Stimulated activated CD4-positive, alpha-beta T cell treated with anti-CD3 and anti-CD28 coated beads, Interleukin-4, amount 100 ng/mL, for 48 hours (primary cell): ENCODE measurements around the gene ECSCR.
A peak's percentile ranks its signal among the peaks of the same experiment; 100 is the strongest.

Experiments
- DNase-seq, 2 donors: peaks; one replicate each; pipeline ENCODE4 v3.0.0-alpha.2; 2020; ENCODE audit warnings: low read depth in 2 of 2

The ECSCR gene

DNA sequence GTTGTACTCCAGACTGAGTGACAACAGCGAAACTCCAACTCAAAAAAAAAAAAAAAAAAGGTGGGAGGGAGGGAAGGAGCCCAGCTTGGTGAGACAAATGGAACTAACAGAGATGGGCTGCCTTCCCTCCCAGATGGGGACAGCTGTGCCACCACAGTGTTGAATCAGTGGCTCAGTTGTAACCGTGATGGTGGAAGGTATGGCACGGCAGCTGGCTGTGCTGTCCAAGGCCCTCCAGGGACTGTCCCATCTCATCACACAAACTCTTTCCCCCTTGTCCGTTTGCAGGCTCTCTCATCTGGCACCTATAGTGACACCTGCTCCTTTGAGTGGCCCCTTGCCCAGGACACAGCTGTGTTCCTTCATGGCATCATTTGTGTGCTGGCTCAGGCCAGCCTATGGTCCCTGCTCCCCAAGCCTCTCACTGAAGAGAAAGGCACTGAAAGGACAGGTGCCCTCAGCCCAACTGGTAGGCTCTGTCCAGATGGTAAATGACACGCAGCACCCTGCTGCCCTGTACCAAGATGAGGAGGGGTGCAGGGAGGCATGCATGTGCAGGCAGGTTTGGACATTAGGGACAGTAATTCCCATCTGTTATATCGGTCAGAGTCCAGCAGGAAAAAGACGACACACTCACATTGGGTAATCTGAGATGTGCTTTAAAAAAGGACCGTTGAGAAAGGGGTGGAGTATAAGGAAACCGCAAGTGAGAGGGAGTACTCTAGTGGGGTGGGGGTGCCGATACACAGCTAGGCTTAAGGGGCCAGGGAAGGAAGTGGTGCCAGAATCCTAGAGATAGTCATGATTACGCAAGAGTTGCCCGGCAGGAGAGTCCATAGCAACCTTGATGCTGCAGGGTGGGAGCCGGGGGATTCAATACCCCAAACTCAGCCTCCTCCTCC is 12.6 kb upstream of the ECSCR start:
- DNase-seq: no peak

DNA sequence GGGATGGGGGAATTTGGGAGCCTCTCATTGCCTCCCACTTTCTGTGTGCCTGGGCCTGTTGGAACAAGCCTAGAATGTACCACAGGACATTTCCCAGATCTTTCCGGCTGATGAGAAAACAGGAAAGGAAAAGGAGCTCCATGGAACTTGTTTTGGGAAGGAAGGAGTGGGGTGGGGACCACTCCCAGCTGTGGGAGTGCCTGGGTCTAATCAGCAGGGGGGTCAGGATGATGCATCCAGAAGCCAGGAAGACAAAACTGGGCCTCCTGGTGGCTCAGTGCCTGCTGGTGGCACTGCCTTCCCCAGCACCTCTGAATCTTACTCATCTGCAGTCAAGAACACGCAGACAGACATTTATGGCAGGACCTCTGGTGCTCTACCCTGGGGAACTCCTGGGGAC is 11.0 kb upstream of the ECSCR start:
- DNase-seq: no peak

DNA sequence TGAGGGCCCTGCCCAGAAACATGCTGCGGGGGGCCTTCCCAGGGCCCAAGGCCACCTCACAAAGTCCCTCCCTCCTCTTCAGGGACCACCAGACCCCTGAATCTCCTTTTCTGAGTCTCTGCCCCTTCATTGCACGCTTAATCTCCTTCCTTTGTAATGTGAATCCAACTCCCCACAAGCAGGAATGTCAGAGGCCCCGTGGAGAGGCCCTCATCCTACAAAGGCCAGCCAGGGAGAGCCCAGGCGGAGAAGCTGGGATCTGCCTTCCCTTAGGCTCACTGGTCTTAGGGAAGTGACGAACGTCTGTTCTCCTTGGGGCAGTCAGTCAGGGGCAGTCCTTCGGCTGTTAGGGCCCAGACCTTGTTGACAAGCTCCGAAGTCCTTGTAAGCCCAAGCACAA is 10.6 kb upstream of the ECSCR start:
- DNase-seq: no peak

DNA sequence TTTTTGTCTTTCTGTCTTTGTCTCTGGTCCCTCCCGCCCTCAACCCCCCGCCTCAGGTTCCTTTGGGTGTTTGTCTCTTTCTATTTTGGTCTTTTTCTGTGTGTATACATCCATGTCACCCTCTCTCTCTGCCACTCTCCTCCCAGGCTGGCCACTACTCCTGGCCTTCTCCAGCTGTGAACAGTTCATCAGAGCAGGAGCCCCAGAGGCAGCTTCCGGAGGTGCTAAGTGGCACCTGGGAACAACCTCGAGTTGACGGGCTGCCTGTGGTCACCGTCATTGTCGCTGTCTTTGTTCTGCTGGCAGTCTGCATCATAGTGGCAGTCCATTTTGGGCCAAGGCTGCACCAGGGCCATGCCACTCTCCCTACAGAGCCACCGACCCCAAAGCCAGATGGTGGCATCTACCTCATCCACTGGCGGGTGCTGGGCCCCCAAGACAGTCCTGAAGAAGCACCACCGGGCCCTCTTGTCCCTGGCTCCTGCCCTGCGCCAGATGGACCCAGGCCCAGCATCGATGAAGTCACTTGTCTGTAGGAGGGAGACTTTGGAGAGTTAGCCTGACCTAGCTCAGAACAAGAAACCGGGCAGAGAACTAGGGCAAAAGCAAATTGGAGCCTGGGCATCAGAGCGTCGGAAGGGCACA is 10.0 kb upstream of the ECSCR start:
- DNase-seq: no peak

DNA sequence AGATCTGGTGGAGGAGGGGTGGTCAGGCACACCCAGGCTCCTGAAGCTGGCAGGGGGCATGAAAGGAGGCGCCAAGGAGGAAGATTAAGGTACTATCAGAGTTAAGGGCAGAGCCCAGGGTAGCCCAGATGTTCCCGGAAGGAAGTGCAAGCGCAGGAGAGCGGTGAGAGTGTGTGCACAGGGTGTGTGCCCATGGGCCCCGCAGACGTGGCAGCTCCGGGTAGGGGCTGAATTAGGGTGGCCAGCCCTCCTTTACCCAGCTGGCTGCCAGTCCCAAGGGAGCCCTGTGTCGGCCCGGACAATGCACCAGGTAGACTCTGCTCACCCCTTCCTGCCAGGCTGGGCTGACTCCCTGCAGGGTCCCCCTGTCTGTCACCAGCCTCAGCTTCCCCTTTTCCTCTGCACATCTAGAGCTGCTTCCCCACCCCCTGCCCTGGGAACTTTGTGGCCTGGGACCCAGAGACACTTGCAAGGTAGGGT is 8.3 kb upstream of the ECSCR start, which contains the start of gene SMIM33:
SMIM33 (plus strand) TSS at position 184 of the 480 bp plus-strand sequence; CDS start at position 302, 118 bp downstream.
- DNase-seq: no peak

DNA sequence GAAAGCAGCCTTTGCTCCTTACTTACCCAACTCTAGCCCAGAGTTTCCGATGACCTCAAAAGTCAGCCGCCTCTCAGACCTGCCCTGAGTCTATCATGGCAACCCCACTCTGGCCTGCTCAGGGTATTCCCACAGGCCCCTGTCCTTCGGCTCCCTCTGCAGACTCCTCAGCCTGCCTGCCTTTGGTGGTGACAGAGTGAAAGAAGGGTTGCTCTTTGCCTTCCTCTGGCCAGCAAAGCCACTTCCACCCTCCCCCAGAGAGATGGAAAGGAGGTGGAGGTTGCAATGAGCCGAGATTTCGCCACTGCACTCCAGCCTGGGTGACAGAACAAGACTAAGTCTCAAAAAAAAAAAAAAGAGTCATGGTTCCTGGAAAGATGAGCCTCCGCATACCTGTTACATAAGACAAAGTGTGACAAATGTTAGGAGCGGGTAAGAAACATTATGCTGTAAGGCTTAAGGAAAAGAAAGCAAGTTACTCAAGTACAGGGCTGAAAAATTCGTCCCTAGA is 5.9 kb upstream of the ECSCR start:
- no peak for DNase-seq

DNA sequence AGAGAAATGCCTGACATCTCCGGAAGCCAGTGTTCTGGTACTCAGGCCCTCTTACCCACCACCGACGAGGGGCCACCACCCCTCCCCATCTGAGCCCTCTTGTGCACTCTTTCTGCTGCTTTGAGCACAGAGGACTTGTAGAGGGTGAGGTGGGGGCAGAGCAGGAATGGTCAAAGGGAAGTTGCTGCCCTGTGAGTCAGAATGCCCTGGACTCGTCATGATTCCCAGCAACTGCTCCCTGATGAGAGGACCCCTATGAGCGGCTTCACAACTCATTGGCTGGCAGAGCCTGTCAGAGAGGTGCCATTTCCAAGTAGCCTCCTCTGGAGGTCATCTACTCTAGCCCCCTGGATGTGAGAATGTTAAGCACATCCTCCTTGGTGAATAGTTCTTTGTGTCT is 845 bp downstream of the ECSCR start:
- DNase-seq: no peak

DNA sequence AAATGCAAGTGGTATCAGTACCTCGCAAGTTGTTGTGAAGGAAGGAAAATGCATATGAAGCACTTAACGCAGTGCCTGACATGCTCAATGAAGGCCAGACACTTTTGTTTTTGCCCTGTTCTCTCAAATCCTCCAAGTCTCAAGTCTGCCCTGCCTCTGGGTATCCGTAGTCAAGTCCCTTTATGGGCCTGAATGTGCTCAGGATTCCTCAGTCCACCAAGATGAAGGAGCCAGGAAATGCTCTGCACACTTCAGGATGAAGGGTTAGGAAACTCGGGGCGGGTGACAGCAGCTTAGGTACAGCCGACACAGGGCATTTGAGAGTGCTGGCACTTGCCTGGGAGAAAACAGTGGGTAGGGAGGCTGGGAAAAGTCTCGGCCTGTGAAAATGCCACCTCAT is 1.4 kb downstream of the ECSCR start:
- no peak for DNase-seq

DNA sequence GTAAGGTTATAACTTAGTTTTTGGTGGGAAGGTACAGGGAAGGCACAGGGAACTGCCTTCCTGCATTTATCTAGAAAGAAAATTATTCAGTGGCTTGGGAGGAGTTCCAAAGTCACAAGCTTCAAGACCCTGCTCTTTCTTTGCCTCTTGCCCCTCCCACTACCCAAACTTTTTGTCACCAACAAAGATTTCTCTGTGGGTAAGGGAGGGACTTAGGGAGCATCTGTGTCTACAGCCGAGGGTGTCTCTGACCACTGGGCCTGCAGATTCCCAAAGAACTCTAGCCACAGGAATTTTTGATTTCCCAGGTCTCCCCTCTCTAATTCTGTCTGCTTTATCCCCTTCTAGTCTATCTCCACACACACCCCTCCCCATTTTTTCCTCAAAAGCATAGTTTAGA is 2.1 kb downstream of the ECSCR start:
- DNase-seq: no peak

DNA sequence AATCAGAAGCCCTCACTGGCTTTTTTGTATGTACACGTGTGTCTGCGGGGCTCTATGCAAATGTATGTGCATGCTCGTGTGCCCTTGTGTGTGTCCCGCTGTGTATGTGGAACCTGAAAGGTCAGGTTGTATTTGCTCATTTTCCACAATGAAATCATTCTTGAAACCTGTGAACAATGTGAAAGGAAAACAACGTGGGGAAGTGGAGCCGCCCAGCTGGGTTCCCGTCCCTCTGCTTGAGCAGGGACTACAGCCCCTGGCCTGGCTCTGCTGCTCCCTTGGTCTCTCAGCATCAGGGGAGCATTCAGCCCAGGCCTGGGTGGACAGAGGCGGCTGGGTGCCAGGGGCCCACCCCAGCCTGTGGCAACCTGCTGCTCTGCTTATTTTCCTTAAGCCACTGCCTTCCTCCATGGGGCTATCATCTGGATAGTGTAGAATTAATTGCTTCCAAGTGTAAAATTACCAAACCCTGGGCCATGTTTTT is 3.0 kb downstream of the ECSCR start:
- DNase-seq: no peak

DNA sequence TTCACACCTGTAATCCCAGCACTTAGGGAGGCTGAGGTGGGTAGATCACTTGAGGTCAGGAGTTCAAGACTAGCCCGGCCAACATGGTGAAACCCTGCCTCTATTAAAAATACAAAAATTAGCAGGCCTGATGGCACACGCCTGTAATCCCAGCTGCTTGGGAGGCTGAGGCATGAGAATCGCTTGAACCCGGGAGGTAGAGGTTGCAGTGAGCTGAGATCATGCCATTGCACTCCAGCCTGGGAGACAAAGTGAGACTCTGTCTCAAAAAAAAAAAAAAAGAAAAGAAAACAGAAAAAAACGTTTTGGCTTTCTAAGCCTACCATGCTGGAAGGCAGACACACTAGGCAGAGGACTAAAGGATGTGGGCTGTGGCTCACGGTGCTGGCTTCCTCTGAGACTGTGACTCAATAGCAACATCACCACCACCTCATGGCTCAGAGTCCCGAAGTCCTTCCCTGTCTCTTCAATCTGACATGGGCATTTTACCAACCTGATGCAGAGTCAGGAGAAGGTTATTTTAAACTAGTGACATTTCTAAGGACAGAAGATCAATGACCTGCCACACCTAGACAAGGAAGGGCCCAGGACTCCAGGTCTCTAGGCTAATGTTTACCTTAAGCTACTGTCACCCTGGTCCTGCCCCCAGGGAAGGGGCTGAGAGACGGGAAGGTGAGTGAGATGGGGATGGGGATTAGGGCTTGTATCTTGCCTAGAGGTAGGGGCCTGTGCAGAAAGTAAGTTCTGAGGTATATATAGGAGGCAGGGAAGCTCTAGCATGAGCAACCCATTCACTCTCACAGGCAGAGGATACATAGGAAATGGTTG is 3.7 kb downstream of the ECSCR start:
- DNase-seq: peak; percentile 51 to 74

DNA sequence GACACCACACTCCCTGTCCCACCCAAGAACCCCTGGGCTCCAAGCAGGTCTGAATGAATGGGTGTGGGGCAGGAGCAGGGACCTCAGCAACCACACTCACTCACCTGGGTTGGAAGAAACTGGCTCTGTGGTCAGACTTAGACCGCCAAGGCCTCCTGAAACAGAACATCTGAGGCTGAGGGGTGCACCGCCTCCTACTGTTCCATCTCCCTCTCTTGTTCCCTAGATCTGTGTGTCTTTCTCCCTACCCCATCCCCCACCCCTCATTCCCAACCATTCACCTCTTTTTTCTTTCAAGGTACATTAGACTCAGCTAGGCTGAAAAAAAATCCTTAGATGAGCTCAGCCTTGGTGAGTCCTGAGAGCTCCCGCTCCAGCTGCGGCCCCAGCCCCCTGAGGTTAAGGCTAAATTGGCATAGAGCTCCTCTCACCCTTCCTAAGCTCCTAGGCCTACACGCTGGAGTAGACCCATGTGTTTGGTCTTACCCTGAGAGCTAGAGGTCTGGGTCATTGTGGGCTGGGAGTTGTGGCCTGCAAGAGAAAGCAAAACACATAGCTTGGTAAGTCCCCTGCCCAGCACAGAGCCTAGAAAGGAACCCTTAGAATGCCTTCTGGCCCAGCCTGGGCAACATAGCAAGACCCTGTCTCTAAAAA is 4.8 kb downstream of the ECSCR start:
- DNase-seq: no peak

DNA sequence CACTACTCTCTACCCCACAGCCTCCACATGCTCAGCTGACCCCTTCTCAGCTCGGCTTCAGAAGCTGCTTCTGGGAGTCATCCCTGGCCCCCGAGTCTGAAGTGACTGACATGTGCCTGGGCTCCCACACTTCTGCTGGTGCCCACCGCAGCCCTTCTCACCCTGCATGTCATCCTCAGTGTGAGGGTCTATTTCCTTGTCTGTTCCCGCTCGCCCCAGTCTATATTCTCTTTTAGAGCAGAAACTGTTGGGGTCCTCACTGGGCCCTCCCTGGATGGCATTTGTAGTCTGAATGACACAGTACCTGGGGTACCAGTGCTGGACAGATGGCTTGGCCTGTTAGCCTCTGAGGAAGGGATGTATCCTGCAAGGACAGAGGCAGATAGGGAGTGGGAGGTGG is 5.3 kb downstream of the ECSCR start:
- no peak for DNase-seq

DNA sequence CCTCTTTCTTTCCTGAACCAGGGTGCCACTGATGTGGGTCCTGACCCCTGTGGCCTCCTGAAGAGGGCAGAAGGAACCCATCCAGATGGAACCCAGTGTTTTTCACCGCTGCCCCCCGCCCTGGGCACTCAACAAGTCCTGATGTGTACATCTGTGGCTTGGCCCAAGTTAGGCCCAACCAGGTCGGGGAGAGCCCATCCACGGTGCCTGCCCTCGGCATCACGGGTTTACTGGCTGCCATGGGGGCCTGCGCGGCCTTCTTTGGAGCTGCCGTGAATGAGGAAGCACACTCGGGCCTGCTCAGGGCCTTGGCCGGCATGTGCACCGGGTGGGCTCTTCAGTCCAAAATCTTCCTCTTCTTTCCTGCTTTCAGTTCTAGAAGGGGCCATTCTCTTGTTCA is 5.8 kb downstream of the ECSCR start:
- no peak for DNase-seq

DNA sequence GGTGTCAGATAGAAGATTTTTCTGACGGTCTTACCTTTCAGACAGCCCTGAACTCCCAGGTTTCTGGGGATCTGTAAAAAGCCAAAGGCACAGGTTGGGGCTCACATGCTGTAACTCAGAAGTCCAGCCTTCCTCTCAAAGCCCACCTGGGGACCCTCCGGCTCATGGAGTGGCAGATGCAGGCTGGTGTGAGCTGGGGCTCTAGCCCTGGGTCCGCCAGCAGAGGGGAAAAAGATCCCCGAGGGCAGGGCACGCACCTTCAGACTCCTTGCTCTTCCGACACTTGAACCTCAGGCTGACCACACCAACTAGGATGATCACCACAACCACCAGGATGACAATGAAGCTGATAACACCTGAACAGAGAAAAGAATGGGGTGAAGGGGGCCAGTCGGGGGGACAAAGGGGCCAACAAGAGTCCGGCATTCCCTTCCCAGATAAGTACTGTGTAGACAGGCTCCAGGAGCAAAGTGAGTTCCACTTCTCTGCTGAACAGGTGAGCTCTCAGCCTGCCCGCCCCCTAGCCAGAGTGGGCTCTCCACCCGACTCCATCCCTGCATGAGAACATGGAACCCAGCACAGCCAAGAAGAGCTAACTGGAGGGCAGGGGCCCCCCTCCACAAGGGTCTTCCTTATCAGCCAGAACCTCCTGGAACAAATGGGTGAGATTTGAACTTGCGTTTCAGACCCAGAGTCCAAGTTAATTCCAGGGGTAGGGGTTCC is 7.8 kb downstream of the ECSCR start:
- no peak for DNase-seq

DNA sequence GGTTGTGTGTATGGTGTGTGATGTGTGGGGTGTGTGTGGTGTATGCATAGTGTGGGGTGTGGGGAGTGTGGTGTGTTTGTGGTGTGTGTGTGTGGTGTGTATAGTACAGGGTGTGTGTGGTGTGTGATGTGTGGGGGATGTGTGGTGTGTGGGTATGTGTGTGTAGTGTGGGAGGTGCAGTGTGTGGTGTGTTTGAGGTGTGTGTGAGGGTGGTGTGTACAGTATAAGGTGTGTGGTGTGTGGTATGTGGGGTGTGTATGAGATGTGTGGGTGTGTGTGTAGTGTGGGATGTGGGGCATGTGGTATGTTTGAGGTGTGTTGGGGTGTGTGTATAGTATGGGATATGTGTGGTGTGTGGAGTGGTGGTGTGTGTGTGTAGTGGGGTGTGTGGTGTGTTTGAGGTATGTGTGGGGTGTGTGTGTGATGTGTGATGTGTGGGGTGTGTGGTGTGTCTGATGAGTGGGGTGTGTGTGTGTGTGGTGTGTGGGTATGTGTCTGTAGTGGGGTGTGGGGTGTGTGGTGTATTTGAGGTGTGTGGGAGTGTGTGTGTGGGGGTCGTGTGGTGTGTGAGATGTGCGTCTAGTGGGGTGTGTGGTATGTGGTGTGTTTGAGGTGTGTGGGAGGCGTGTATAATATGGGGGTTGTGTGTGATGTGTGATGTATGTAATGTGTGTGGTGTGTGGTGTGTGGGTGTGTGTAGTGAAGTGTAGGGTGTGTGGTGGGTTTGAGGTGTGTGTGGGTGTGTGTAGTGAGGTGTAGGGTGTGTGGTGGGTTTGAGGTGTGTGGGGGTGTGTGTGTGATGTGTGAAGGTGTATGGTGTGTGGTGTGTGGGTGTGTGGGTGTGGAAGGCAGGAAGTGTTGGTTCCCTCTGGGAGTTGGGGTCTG is 8.6 kb downstream of the ECSCR start:
- DNase-seq: no peak

DNA sequence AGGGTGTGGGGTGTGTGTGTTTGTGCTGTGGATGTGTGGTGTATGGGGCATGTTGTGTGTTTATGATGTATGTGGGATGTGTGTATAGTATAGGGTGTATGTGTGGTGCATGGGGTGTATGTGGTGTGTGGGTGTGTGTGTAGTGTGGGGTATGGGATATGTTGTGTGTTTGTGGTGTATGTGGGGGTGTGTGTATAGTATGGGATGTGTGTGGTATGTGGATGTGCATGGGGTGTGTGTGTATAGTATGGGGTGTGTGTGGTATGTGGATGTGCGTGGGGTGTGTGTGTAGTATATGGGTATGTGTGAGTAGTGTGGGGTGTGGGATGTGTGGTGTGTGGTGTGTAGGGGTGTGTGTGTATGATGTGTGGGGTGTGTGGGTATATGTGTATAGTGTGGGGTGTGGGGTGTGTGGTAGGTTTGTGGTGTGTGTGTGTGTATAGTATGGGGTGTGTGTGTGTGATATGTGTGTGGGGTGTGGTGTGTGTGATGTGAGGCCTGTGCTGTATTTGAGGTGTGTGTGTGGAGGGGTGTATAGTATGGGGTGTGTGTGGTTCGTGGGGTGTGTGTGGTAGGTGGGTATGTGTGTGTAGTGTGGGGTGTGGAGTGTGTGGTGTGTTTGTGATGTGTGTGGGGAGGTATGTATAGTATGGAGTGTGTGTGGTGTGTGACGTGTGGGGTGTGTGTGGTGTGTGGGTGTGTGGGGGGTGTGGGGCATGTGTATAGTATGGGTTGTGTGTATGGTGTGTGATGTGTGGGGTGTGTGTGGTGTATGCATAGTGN is 10.5 kb downstream of the ECSCR start:
- DNase-seq: no peak

DNA sequence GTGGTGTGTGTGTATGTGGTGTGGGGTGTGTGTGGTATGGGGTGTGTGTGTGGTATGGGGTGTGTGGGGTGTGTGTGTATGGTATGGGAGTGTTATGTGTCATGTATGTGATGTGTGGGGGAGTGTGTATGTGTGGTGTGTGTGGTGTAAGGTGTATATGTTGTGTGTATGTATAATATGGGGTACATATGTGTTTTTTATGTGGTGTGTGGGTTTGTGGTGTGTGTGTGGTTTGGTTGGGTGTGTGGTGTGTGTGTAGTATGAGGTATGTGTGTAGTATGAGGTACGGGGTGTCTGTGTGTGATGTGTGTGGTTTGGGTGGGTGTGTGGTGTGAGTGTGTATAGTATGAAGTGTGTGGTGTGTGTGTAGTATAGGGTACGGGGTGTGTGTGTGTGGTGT is 11.4 kb downstream of the ECSCR start:
- DNase-seq: no peak
